ENCODE measurements around the gene INSYN1. TPM values are rescaled to one million over a fixed set of nuclear protein-coding genes. Genes with fewer than 3 reads are reported as not detected.

INSYN1 gene
- total and polyA plus RNA-seq, 10 of the 15 experiments (the other 5 are each of a cell fraction or from before 2014, with no cell fraction given): not detected

GRCh38 chr15:73699249-73700040 is 53.7 kb downstream of the INSYN1 start (continued):
- TF ChIP-seq CBX5 (IDR thresholded peaks at IDR 0.05; ENCODE audit: low read depth) (no peak), KDM1A (IDR thresholded peaks at IDR 0.05; ENCODE audit: borderline replicate concordance) (no peak), NR2C2 (IDR thresholded peaks at IDR 0.05; ENCODE audit: borderline replicate concordance, control insufficient read depth, insufficient read length, low read depth) (no peak), ESRRA (IDR thresholded peaks at IDR 0.05; ENCODE audit: low read length) (no peak), NFXL1 (IDR thresholded peaks at IDR 0.05; ENCODE audit: borderline replicate concordance) (no peak), PAX5 (IDR thresholded peaks at IDR 0.05; ENCODE audit: borderline replicate concordance, low read depth, low read length) (no peak)

GRCh38 chr15:73697033-73697467 is 56.1 kb downstream of the INSYN1 start:
- Histone ChIP-seq H3K4me3 (no peak overlapping the region), H3K27me3 (replicated peaks in 1 of 2; ENCODE audit: control insufficient read depth in 2 of 2, insufficient read depth in 2 of 2, low read length in 1 of 2) (no peaks in the 10 kb centered on the region), H3K4me1 (ENCODE audit: control insufficient read depth, insufficient read depth, low read length) (peaks cover 10% of the 10 kb centered on the region), H3K9me3 (replicated peaks; ENCODE audit: control insufficient read depth, insufficient read depth, low read length) (no peaks in the 10 kb centered on the region), H3K4me2 (ENCODE audit: control insufficient read depth, insufficient read depth) (peak overlapping the region; percentile 31), H4K20me1 (ENCODE audit: control insufficient read depth, insufficient read depth) (no peaks in the 10 kb centered on the region), H3K36me3 (ENCODE audit: control insufficient read depth in 2 of 2, insufficient read depth in 2 of 2, low read length in 1 of 2) (no peaks in the 10 kb centered on the region), H3K9ac (ENCODE audit: control insufficient read depth, insufficient read depth, low read length) (no peak overlapping the region), H3K79me2 (ENCODE audit: control insufficient read depth, insufficient read depth, low read length) (no peaks in the 10 kb centered on the region), H2AFZ (ENCODE audit: control insufficient read depth, low read depth, low read length) (peak overlapping the region; percentile 30), H3K27ac (ENCODE audit: control insufficient read depth, insufficient read depth) (peak overlapping the region; percentile 4; the same call in 1 of the 2 replicates)
- FAIRE-seq: peak; percentile 88
- WGBS (ENCODE audit: insufficient coverage, insufficient replicate concordance, low lambda C conversion rate, missing lambda C conversion rate): 9% methylated on average over 9 of the region's 9 CpGs
- in situ Hi-C loops (cut with MboI) (loop anchor here (5.0 to 10.0 kb wide), 3 partner anchors 60 to 392 kb away; no protein-coding TSS in a partner anchor), intact Hi-C loops (cut with micrococcal nuclease; ENCODE audit: unreplicated experiment) (no loop called here)
- BruUV-seq (replicated peaks): no TSS peak
- ATAC-seq: peak; percentile 93
- ChIA-PET CTCF (interaction anchor here (1.0 to 12.5 kb wide), 5 partner anchors 19 to 456 kb away, joined by 4 to 216 read pairs (median 34); partner anchors contain the start of gene NPTN), SMC1A (ENCODE audit: uncharacterized antibody, unreplicated experiment) (interaction anchor here (4.1 to 5.2 kb wide), 2 partner anchors 19 to 60 kb away, joined by 45 to 48 read pairs; no protein-coding TSS in a partner anchor), RAD21 (ENCODE audit: unreplicated experiment) (interaction anchor here (1.2 to 2.3 kb wide), 3 partner anchors 11 to 60 kb away, joined by 3 to 9 read pairs (median 5); no protein-coding TSS in a partner anchor), POLR2A (interaction anchor here (0.7 kb wide), 1 partner anchor 30 kb away, joined by 3 read pairs; no protein-coding TSS in a partner anchor)
- peak; percentile 38 for DNase-seq (ENCODE audit: low read depth, low spot score)
- no peak for TF ChIP-seq HDGF (IDR thresholded peaks at IDR 0.05)
- peak; percentile 61; the same call in 1 of the 2 replicates for TF ChIP-seq SPI1 (IDR thresholded peaks at IDR 0.05; ENCODE audit: borderline replicate concordance, insufficient read depth, low read depth, low read length)
- no peak for TF ChIP-seq NKRF (conservative IDR thresholded peaks at IDR 0.05)
- no peak for TF ChIP-seq RCOR1 (conservative IDR thresholded peaks at IDR 0.05; ENCODE audit: low read depth, low read length)
- TF ChIP-seq EZH2 (IDR thresholded peaks at IDR 0.05; ENCODE audit: borderline replicate concordance, control insufficient read depth, low read depth, low read length): no peak
- no peak for TF ChIP-seq MEF2A (IDR thresholded peaks at IDR 0.05; ENCODE audit: insufficient read depth, low read depth, low read length)
- TF ChIP-seq MYC (IDR thresholded peaks at IDR 0.05; ENCODE audit: insufficient read depth, insufficient read length, insufficient replicate concordance, low read length, severe bottlenecking): no peak
- TF ChIP-seq TCF12 (IDR thresholded peaks at IDR 0.05; ENCODE audit: low read depth, low read length): peak; percentile 90
- TF ChIP-seq NR2C2 (IDR thresholded peaks at IDR 0.05; ENCODE audit: borderline replicate concordance, control insufficient read depth, insufficient read length, low read depth): no peak
- TF ChIP-seq JUND (IDR thresholded peaks at IDR 0.05; ENCODE audit: low read depth, low read length): no peak
- no peak for TF ChIP-seq CEBPZ (IDR thresholded peaks at IDR 0.05; ENCODE audit: low read depth, low read length)

All from GM12878 (cell line).